ENCODE measurements around the gene SNAP47.

The SNAP47 gene

GRCh38 chr1:227769047-227769935, 34.1 kb downstream of the SNAP47 start:
- WGBS (ENCODE audit: insufficient coverage, insufficient read length): no CpG with 5 or more reads among the region's 20 CpGs
- H3K36me3 ChIP-seq (ENCODE audit: control insufficient read depth, insufficient read depth, low read length): peaks cover 13% of the 10 kb centered on the region

GRCh38 chr1:227769936-227770494, 34.8 kb downstream of the SNAP47 start:
- no peak overlapping the region for H3K4me3 ChIP-seq (ENCODE audit: low read length)
- WGBS (ENCODE audit: insufficient coverage, insufficient read length): no CpG with 5 or more reads among the region's 15 CpGs
- H3K36me3 ChIP-seq (ENCODE audit: control insufficient read depth, insufficient read depth, low read length): peaks cover 13% of the 10 kb centered on the region
- no peak overlapping the region for H3K27ac ChIP-seq (ENCODE audit: low read length)
- H3K27me3 ChIP-seq (ENCODE audit: control insufficient read depth, insufficient read depth, low read length): no peaks in the 10 kb centered on the region
- no peaks in the 10 kb centered on the region for H3K9me3 ChIP-seq (ENCODE audit: control insufficient read depth, insufficient read depth, low read length)
- DNase-seq (ENCODE audit: low read depth, low spot score): no peak
- H3K4me1 ChIP-seq (ENCODE audit: control insufficient read depth, insufficient read depth, low read length): no peaks in the 10 kb centered on the region

More at GRCh38 chr1:227769047-227769935, 34.1 kb downstream of the SNAP47 start:
- Histone ChIP-seq H3K4me1 (ENCODE audit: control insufficient read depth, insufficient read depth, low read length) (no peaks in the 10 kb centered on the region), H3K27ac (ENCODE audit: low read length) (no peak overlapping the region), H3K4me3 (ENCODE audit: low read length) (no peak overlapping the region), H3K9me3 (ENCODE audit: control insufficient read depth, insufficient read depth, low read length) (no peaks in the 10 kb centered on the region), H3K27me3 (ENCODE audit: control insufficient read depth, insufficient read depth, low read length) (no peaks in the 10 kb centered on the region)
- DNase-seq (ENCODE audit: low read depth, low spot score): no peak

- no CpG with 5 or more reads among the region's 13 CpGs for WGBS (ENCODE audit: insufficient coverage, insufficient read length)
- Histone ChIP-seq H3K27ac (ENCODE audit: low read length) (no peak overlapping the region), H3K27me3 (ENCODE audit: control insufficient read depth, insufficient read depth, low read length) (no peaks in the 10 kb centered on the region), H3K9me3 (ENCODE audit: control insufficient read depth, insufficient read depth, low read length) (no peaks in the 10 kb centered on the region), H3K4me3 (ENCODE audit: low read length) (no peak overlapping the region), H3K4me1 (ENCODE audit: control insufficient read depth, insufficient read depth, low read length) (no peaks in the 10 kb centered on the region), H3K36me3 (ENCODE audit: control insufficient read depth, insufficient read depth, low read length) (peaks cover 15% of the 10 kb centered on the region)
- DNase-seq (ENCODE audit: low read depth, low spot score): no peak
Measured at GRCh38 chr1:227770812-227771211, 35.6 kb downstream of the SNAP47 start.

- H3K9me3 ChIP-seq (ENCODE audit: control insufficient read depth, insufficient read depth, low read length): no peaks in the 10 kb centered on the region
- H3K36me3 ChIP-seq (ENCODE audit: control insufficient read depth, insufficient read depth, low read length): peaks cover 17% of the 10 kb centered on the region
- H3K27ac ChIP-seq (ENCODE audit: low read length): no peak overlapping the region
- H3K4me1 ChIP-seq (ENCODE audit: control insufficient read depth, insufficient read depth, low read length): no peaks in the 10 kb centered on the region
- no peak for DNase-seq (ENCODE audit: low read depth, low spot score)
- H3K4me3 ChIP-seq (ENCODE audit: low read length): no peak overlapping the region
- no CpG with 5 or more reads among the region's 8 CpGs for WGBS (ENCODE audit: insufficient coverage, insufficient read length)
- H3K27me3 ChIP-seq (ENCODE audit: control insufficient read depth, insufficient read depth, low read length): no peaks in the 10 kb centered on the region
Measured at GRCh38 chr1:227771326-227771725, 36.1 kb downstream of the SNAP47 start.

GRCh38 chr1:227771771-227772170, 36.5 kb downstream of the SNAP47 start:
- Histone ChIP-seq H3K9me3 (ENCODE audit: control insufficient read depth, insufficient read depth, low read length) (no peaks in the 10 kb centered on the region), H3K4me1 (ENCODE audit: control insufficient read depth, insufficient read depth, low read length) (no peaks in the 10 kb centered on the region), H3K4me3 (ENCODE audit: low read length) (no peak overlapping the region), H3K27ac (ENCODE audit: low read length) (no peak overlapping the region), H3K27me3 (ENCODE audit: control insufficient read depth, insufficient read depth, low read length) (no peaks in the 10 kb centered on the region), H3K36me3 (ENCODE audit: control insufficient read depth, insufficient read depth, low read length) (peaks cover 15% of the 10 kb centered on the region)
- no peak for DNase-seq (ENCODE audit: low read depth, low spot score)
- no CpG with 5 or more reads among the region's 7 CpGs for WGBS (ENCODE audit: insufficient coverage, insufficient read length)

- DNase-seq (ENCODE audit: low read depth, low spot score): no peak
- Histone ChIP-seq H3K4me1 (ENCODE audit: control insufficient read depth, insufficient read depth, low read length) (no peaks in the 10 kb centered on the region), H3K36me3 (ENCODE audit: control insufficient read depth, insufficient read depth, low read length) (peaks cover 4% of the 10 kb centered on the region; the same call in 1 of the 2 replicates), H3K27ac (ENCODE audit: low read length) (no peak overlapping the region), H3K9me3 (ENCODE audit: control insufficient read depth, insufficient read depth, low read length) (no peaks in the 10 kb centered on the region), H3K4me3 (ENCODE audit: low read length) (no peak overlapping the region), H3K27me3 (ENCODE audit: control insufficient read depth, insufficient read depth, low read length) (no peaks in the 10 kb centered on the region)
- WGBS (ENCODE audit: insufficient coverage, insufficient read length): no CpG with 5 or more reads among the region's 15 CpGs
Measured at GRCh38 chr1:227773558-227773957, 38.3 kb downstream of the SNAP47 start.

GRCh38 chr1:227774051-227774731, 39.0 kb downstream of the SNAP47 start:
- Histone ChIP-seq H3K4me1 (ENCODE audit: control insufficient read depth, insufficient read depth, low read length) (no peaks in the 10 kb centered on the region), H3K27me3 (ENCODE audit: control insufficient read depth, insufficient read depth, low read length) (no peaks in the 10 kb centered on the region), H3K9me3 (ENCODE audit: control insufficient read depth, insufficient read depth, low read length) (no peaks in the 10 kb centered on the region), H3K4me3 (ENCODE audit: low read length) (no peak overlapping the region), H3K36me3 (ENCODE audit: control insufficient read depth, insufficient read depth, low read length) (peaks cover 3% of the 10 kb centered on the region; the same call in 1 of the 2 replicates), H3K27ac (ENCODE audit: low read length) (no peak overlapping the region)
- no peak for DNase-seq (ENCODE audit: low read depth, low spot score)
- WGBS (ENCODE audit: insufficient coverage, insufficient read length): no CpG with 5 or more reads among the region's 13 CpGs

GRCh38 chr1:227774821-227775661, 39.8 kb downstream of the SNAP47 start:
- DNase-seq (ENCODE audit: low read depth, low spot score): no peak
- no CpG with 5 or more reads among the region's 42 CpGs for WGBS (ENCODE audit: insufficient coverage, insufficient read length)
- no peak overlapping the region for H3K4me3 ChIP-seq (ENCODE audit: low read length)
- H3K36me3 ChIP-seq (ENCODE audit: control insufficient read depth, insufficient read depth, low read length): peaks cover 3% of the 10 kb centered on the region; the same call in 1 of the 2 replicates
- H3K27ac ChIP-seq (ENCODE audit: low read length): no peak overlapping the region
- H3K9me3 ChIP-seq (ENCODE audit: control insufficient read depth, insufficient read depth, low read length): no peaks in the 10 kb centered on the region
- no peaks in the 10 kb centered on the region for H3K4me1 ChIP-seq (ENCODE audit: control insufficient read depth, insufficient read depth, low read length)
- no peaks in the 10 kb centered on the region for H3K27me3 ChIP-seq (ENCODE audit: control insufficient read depth, insufficient read depth, low read length)

GRCh38 chr1:227775841-227776240, 40.6 kb downstream of the SNAP47 start:
- H3K4me3 ChIP-seq (ENCODE audit: low read length): no peak overlapping the region
- H3K36me3 ChIP-seq (ENCODE audit: control insufficient read depth, insufficient read depth, low read length): peaks cover 8% of the 10 kb centered on the region; the same call in 1 of the 2 replicates
- no peak overlapping the region for H3K27ac ChIP-seq (ENCODE audit: low read length)
- no peak for DNase-seq (ENCODE audit: low read depth, low spot score)
- no peaks in the 10 kb centered on the region for H3K4me1 ChIP-seq (ENCODE audit: control insufficient read depth, insufficient read depth, low read length)
- WGBS (ENCODE audit: insufficient coverage, insufficient read length): no CpG with 5 or more reads among the region's 10 CpGs
- H3K9me3 ChIP-seq (ENCODE audit: control insufficient read depth, insufficient read depth, low read length): no peaks in the 10 kb centered on the region
- no peaks in the 10 kb centered on the region for H3K27me3 ChIP-seq (ENCODE audit: control insufficient read depth, insufficient read depth, low read length)

GRCh38 chr1:227776331-227776771, 41.1 kb downstream of the SNAP47 start:
- no peaks in the 10 kb centered on the region for H3K4me1 ChIP-seq (ENCODE audit: control insufficient read depth, insufficient read depth, low read length)
- DNase-seq (ENCODE audit: low read depth, low spot score): no peak
- H3K27me3 ChIP-seq (ENCODE audit: control insufficient read depth, insufficient read depth, low read length): no peaks in the 10 kb centered on the region
- H3K4me3 ChIP-seq (ENCODE audit: low read length): no peak overlapping the region
- peaks cover 10% of the 10 kb centered on the region; the same call in 1 of the 2 replicates for H3K36me3 ChIP-seq (ENCODE audit: control insufficient read depth, insufficient read depth, low read length)
- no peaks in the 10 kb centered on the region for H3K9me3 ChIP-seq (ENCODE audit: control insufficient read depth, insufficient read depth, low read length)
- WGBS (ENCODE audit: insufficient coverage, insufficient read length): no CpG with 5 or more reads among the region's 7 CpGs
- H3K27ac ChIP-seq (ENCODE audit: low read length): no peak overlapping the region
